Hematopoietic multipotent progenitor cell treated with erythropoietin and hydrocortisone succinate and interleukin-3 and kit ligand, for 17 days (in vitro differentiated cells): Measurements from ENCODE around the gene DYNC1I2.
"Not testable (repeated sequence)": the region's sequence is repeated elsewhere in the genome, so short reads cannot be mapped to it uniquely, and the experiment has no call there.

Experiments used
- DNase-seq: peaks from one replicate; pipeline ENCODE4 v3.0.0-alpha.2; 2015; ENCODE audit warnings: low spot score

The DYNC1I2 gene

GRCh38 chr2:171718720-171719119 lies 31.5 kb downstream of the DYNC1I2 start:
- no peak for DNase-seq

- DNase-seq = no peak
Measured at GRCh38 chr2:171719660-171720059, 32.4 kb downstream of the DYNC1I2 start.

GRCh38 chr2:171723716-171724683 lies 36.7 kb downstream of the DYNC1I2 start:
- no peak for DNase-seq

DNA sequence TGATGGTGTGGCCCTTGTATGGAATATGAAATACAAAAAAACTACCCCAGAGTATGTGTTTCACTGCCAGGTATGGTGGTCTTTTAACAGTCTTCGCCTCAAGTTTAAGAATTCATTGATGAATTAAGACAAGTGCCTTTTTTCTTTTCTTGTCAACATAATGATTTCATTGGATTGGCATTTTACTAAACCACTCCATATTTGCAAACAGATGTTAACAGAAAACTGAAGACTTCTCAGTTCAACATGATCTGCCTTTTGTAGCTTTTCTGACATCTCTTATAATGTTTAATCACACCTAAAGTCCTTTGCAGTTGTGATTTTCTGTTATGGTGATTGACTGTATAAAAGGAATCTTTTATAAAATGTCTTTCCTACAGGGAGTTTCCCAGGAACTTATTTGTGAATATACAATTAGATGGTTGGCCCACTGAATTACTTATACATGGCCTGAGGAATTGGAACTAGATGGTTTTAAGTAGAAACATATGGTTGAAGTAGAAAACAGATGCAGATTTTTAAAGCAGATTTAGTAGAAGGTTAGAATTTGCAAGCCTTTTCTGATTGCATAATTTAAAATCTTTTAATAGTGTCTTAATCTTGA lies 39.7 kb downstream of the DYNC1I2 start:
- DNase-seq = no peak

DNA sequence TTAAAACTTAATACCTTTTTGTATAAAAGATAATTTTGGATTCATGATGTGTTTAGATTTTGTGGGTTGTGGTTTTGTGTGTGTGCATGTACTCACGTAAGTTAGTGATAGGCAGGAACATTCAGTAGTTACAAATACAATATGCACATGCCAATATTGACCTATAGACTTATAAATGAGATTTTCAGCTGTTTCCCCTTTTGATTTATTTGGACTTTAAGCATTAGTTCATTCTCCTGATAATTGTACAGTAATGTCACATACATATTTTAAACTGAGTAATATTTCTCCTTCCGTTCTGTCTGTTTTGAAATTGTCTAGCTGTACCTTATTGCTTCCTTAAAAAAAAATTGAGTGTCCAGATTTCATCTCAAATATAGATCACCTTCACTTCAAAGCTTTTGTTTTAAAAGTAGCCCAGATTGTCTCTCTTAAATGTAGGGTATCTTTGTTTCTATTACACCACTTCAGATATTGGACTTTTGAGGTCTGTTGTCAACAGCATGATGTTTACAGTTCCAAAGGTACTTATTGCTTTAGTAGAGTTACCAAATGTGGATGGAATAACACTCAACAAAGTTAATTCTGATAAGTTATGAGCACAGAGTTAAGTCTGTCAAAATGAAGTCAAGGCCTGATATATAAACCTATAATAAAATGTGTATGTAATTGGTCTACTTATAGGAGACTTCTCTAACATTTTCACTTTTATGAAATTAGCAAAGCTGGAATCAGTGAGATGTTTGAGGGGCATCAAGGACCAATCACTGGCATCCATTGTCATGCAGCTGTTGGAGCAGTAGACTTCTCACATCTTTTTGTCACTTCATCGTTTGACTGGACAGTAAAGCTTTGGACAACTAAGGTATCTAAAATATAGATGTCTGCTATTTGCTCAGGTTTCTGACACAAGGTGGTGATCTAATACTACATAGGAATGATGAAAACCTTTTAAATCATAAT lies 42.0 kb downstream of the DYNC1I2 start:
- DNase-seq = no peak

- DNase-seq = no peak
Measured at GRCh38 chr2:171729952-171730317, 42.7 kb downstream of the DYNC1I2 start.

GRCh38 chr2:171735991-171736710 lies 48.9 kb downstream of the DYNC1I2 start:
- no peak for DNase-seq

- DNase-seq = no peak
Measured at GRCh38 chr2:171741189-171741588, 53.9 kb downstream of the DYNC1I2 start.

GRCh38 chr2:171742760-171743159 lies 55.5 kb downstream of the DYNC1I2 start:
- DNase-seq = no peak

GRCh38 chr2:171745141-171745540 lies 57.9 kb downstream of the DYNC1I2 start:
- no peak for DNase-seq

GRCh38 chr2:171745806-171746205 lies 58.5 kb downstream of the DYNC1I2 start:
- DNase-seq = no peak

DNA sequence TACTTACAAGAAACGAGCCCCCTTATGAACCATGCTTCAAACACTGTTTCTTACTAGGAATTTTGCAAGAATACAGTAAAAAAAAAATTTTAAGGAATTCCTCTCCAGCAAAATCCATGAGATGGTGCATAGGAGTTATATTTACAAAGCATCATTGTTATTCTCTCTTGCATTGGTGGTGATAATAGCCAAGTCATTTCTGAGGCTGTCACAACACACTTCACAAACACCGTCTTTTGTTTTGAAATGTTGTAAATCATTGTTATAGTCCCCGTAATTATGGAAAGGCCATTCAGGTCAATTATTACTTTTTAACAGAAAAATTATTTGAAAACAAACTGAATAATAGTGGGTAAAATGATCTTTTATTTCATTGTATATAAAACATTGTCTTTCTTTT lies 60.1 kb downstream of the DYNC1I2 start:
- DNase-seq = no peak

DNA sequence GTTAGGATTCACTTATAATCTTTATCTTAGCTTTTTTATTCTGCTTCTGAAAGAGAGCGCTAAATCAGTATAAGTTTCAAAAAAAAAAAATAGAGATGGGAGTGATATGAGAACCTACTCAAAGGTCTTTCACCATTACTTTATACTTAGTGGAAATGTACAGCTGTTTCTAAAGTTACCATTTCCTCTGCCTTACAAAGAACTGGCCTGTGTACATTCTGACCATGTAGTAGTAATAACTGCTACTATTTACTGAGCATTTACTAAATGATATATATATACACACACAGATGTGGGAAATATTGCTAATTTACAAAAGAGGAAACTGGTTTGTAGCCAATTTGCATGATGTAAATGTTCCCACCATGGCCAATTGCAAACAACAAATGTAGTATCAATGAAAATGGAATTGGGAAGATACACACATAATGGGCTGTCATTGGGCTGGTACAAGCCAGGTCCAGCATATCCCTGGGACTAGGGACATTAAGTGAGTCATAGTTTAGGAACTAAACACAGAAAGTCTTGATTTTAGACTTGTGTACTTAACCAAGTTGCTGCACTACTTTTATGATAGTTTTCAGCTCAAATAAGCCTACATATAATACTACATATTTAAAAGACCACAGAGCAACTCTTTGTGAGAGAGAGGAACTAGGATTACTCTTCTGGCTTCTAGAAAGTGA lies 67.1 kb downstream of the DYNC1I2 start:
- DNase-seq = no peak

DNA sequence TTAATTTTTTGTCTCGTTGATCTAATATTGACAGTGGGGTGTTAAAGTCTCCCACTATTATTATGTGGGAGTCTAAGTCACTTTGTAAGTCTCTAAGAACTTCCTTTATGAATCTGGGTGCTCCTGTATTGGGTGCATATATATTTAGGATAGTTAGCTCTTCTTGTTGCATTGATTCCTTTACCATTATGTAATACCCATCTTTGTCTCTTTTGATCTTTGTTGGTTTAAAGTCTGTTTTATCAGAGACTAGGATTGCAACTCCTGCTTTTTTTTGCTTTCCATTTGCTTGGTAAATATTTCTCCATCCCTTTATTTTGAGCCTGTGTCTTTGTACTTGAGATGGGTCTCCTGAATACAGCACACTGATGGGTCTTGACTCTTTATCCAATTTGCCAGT lies 71.5 kb downstream of the DYNC1I2 start:
- DNase-seq = not testable (repeated sequence)

GRCh38 chr2:171761176-171761575 lies 73.9 kb downstream of the DYNC1I2 start:
- DNase-seq = not testable (repeated sequence)

GRCh38 chr2:171762879-171763573 lies 75.8 kb downstream of the DYNC1I2 start:
- DNase-seq = no peak

- DNase-seq = no peak
Measured at GRCh38 chr2:171763602-171764001, 76.3 kb downstream of the DYNC1I2 start.

GRCh38 chr2:171771463-171771862 lies 84.2 kb downstream of the DYNC1I2 start:
- DNase-seq = no peak

- DNase-seq = no peak
Measured at GRCh38 chr2:171772373-171772772, 85.1 kb downstream of the DYNC1I2 start.

DNA sequence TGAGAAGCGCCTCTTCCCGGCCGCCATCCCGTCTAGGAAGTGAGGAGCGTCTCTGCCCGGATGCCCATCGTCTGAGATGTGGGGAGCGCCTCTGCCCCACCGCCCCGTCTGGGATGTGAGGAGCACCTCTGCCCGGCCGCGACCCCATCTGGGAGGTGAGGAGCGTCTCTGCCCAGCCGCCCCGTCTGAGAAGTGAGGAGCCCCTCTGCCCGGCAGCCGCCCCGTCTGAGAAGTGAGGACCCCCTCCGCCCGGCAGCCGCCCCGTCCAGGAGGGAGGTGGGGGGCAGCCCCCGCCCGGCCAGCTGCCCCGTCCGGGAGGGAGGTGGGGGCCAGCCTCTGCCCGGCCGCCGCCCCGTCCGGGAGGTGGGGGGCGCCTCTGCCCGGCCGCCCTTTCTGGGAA lies 87.3 kb downstream of the DYNC1I2 start:
- DNase-seq = not testable (repeated sequence)
